Thoracic aorta (tissue), 2 donors: Measurements from ENCODE around the gene KCNK2. TPM values are rescaled to one million over a fixed set of nuclear protein-coding genes. Genes with fewer than 3 reads are reported as not detected.

Source experiments
- ATAC-seq: fragments of 150-250 bp; one replicate; pipeline ENCODE4 v1.8.0; 2017; ENCODE audit warnings: low read depth; ENCODE audit not compliant: insufficient number of reproducible peaks, low FRiP score
- DNase-seq: peaks from one replicate; pipeline ENCODE4 v3.0.0-alpha.2; 2020; ENCODE audit warnings: low spot score
- H3K27ac ChIP-seq, 2 donors: fragments of 200-600 bp; sonication (generic); 1 replicate in 1 of 2; 2 replicates in 1 of 2; pipeline ENCODE4 v1.5.1; 2016; ENCODE audit warnings: mild to moderate bottlenecking in 2 of 2, moderate library complexity in 2 of 2
- H3K27me3 ChIP-seq: fragments of 200-600 bp; sonication (generic); replicated peaks from 2 replicates; pipeline ENCODE4 v1.6.0; 2016; ENCODE audit warnings: mild to moderate bottlenecking; ENCODE audit not compliant: insufficient read depth
- H3K36me3 ChIP-seq: fragments of 200-600 bp; sonication (generic); one replicate; pipeline ENCODE4 v1.5.1; 2016
- H3K4me1 ChIP-seq, 2 donors: fragments of 200-600 bp; sonication (generic); 1 replicate in 1 of 2; 2 replicates in 1 of 2; pipeline versions ENCODE4 v1.5.1 to v1.6.0; 2016; ENCODE audit warnings: low read depth in 2 of 2, mild to moderate bottlenecking in 1 of 2; ENCODE audit not compliant: control insufficient read depth in 1 of 2
- H3K4me3 ChIP-seq: fragments of 200-600 bp; sonication (generic); 2 replicates; pipeline ENCODE4 v1.5.1; 2016; ENCODE audit warnings: mild to moderate bottlenecking
- H3K9me3 ChIP-seq: fragments of 200-600 bp; sonication (generic); 2 replicates; pipeline ENCODE4 v1.5.1; 2016
- total RNA-seq, 2 donors: library from RNA; depleted of rRNA; stranded (reverse); fragments of >200 nt; gene quantifications; one replicate each; pipeline versions ENCODE4 v1.1.0 to v1.2.3, GENCODE V29; 2016
- TF ChIP-seq, protein P1 (sequence below): fragments of 200-600 bp; sonication (generic); IDR thresholded peaks from one replicate; pipeline ENCODE4 v1.5.1; 2019; ENCODE audit warnings: antibody characterized with exemption

Gene KCNK2
- total RNA-seq, 2 donors from 2014 or later, result 0.28 to 1.8 TPM

DNA sequence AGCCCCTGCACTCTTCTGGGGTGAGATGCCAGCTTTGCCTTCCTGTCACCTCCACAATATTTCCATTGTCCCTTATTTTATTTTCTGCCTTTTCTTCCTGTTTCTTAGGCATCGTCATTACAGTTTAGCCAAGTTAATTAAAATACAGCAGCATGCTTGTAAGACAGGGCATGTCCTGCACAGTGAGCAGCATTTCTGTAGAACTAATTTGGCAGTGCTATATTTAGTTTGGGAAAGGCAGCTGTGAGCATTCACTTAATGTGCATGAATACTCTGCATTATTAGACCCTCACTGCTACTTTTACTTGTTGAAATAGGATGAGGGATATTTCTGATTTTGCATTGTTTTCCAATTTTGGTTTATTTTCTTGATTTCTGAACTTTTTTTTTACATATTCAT is 133.3 kb downstream of the KCNK2 start:
- DNase-seq (no peak), ATAC-seq (no peak)
- H3K4me1 ChIP-seq, result no peaks in the 10 kb centered on the region
- H3K4me3 ChIP-seq, result no peak overlapping the region
- no peaks in the 10 kb centered on the region for H3K36me3 ChIP-seq
- TF ChIP-seq, protein P1, sequence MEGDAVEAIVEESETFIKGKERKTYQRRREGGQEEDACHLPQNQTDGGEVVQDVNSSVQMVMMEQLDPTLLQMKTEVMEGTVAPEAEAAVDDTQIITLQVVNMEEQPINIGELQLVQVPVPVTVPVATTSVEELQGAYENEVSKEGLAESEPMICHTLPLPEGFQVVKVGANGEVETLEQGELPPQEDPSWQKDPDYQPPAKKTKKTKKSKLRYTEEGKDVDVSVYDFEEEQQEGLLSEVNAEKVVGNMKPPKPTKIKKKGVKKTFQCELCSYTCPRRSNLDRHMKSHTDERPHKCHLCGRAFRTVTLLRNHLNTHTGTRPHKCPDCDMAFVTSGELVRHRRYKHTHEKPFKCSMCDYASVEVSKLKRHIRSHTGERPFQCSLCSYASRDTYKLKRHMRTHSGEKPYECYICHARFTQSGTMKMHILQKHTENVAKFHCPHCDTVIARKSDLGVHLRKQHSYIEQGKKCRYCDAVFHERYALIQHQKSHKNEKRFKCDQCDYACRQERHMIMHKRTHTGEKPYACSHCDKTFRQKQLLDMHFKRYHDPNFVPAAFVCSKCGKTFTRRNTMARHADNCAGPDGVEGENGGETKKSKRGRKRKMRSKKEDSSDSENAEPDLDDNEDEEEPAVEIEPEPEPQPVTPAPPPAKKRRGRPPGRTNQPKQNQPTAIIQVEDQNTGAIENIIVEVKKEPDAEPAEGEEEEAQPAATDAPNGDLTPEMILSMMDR, result no peak
- H3K27me3 ChIP-seq, result no peaks in the 10 kb centered on the region
- H3K27ac ChIP-seq, result no peak overlapping the region
- no peaks in the 10 kb centered on the region for H3K9me3 ChIP-seq

DNA sequence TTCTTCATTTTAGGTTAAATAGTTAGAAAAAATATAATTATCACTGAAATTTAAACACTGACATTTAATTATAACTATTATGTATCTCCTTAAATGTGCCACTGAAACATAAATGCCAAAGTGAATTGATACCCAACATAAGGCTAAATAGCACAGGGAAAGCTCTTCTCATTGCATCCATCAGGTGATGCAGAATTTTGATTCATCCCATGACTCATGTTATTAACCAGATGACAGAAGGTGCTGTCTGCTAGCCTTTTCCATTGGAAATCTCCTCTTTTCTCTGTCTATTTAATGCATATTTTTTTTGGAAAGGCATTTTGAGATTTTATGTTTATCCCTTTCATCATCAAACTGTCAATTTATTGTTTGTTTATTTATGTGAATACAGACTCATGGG is 136.8 kb downstream of the KCNK2 start:
- Histone ChIP-seq H3K4me1 (no peaks in the 10 kb centered on the region), H3K27ac (no peak overlapping the region), H3K4me3 (no peak overlapping the region), H3K9me3 (no peaks in the 10 kb centered on the region), H3K36me3 (no peaks in the 10 kb centered on the region), H3K27me3 (no peaks in the 10 kb centered on the region)
- no peak for ATAC-seq
- DNase-seq, result no peak
- TF ChIP-seq, protein P1, result no peak

DNA sequence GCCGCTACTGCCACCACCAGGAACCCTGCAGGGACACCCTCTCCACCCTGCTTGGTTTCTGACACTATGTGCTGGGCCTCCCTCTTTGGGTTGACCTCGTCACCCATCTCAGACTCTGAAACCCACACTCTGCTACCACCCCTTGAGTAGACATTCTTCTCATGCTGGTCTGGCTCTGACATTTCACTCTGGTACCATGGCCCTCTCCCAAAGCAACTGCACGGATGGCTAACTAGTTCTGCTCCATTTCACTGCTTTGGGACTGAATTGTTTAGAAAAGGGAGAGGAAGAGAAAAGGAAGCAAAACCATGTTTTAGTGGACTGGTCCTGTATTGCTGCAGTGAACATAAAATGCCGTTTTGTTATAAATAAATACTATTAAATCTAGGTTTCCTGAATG is 137.8 kb downstream of the KCNK2 start:
- H3K4me1 ChIP-seq, result no peaks in the 10 kb centered on the region
- H3K36me3 ChIP-seq, result no peaks in the 10 kb centered on the region
- DNase-seq, result no peak
- H3K4me3 ChIP-seq, result no peak overlapping the region
- no peak overlapping the region for H3K27ac ChIP-seq
- ATAC-seq, result no peak
- TF ChIP-seq, protein P1, result no peak
- no peaks in the 10 kb centered on the region for H3K9me3 ChIP-seq
- H3K27me3 ChIP-seq, result no peaks in the 10 kb centered on the region

DNA sequence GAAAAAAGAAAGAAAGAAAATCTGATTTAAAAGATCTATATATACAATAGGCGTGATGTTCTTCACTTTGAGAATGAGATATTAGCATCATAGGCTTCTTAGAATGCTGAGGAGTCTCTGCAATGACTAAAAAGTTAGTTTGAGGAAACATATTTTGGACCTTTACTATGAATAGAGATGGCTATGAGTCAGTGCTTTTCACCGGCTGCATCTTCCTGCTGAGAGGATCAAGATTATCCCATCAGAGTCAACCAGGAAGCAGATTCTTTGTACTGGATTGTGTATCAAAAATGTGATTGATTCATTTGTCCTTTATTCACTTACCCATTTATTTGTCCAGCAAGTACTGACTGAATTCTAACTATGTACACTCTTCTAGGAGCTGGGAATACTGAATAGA is 144.2 kb downstream of the KCNK2 start:
- Histone ChIP-seq H3K4me1 (no peaks in the 10 kb centered on the region), H3K4me3 (no peak overlapping the region), H3K36me3 (no peaks in the 10 kb centered on the region), H3K9me3 (no peaks in the 10 kb centered on the region), H3K27me3 (no peaks in the 10 kb centered on the region), H3K27ac (no peak overlapping the region)
- no peak for DNase-seq
- TF ChIP-seq, protein P1, result no peak
- no peak for ATAC-seq

DNA sequence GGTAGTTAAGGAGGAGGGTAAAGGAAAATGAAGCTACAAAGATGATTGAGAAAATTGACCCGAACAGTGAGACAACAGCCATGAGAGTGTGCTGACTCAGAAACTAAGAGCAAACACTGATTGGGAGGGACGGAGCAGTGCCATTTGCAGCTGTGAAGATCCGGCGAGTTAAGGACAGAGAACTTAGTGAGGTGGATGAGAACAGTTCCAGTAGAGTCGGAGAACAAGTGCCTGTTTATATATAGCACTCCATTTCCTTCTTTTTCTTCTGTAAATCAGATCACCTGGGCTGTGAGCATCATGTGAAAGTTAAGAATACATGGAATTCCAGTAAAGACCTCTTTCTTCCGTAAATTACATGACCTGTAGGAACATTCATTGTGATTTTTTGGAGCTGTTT is 145.7 kb downstream of the KCNK2 start:
- Histone ChIP-seq H3K27me3 (no peaks in the 10 kb centered on the region), H3K27ac (no peak overlapping the region), H3K4me1 (no peaks in the 10 kb centered on the region), H3K36me3 (no peaks in the 10 kb centered on the region), H3K4me3 (no peak overlapping the region), H3K9me3 (no peaks in the 10 kb centered on the region)
- no peak for ATAC-seq
- TF ChIP-seq, protein P1, result no peak
- no peak for DNase-seq
